Activated CD4-positive, alpha-beta T cell treated with anti-CD3 and anti-CD28 coated beads, Interleukin-2, amount 50 U/mL, for 48 hours (primary cell): ENCODE data around the gene CIZ1.
"Not testable (repeated sequence)": the region's sequence is repeated elsewhere in the genome, so short reads cannot be mapped to it uniquely, and the experiment has no call there.

Experiments used
- DNase-seq, 2 experiments: peaks; one replicate each; pipeline ENCODE4 v3.0.0-alpha.2; 2020

CIZ1 gene

GRCh38 chr9:128144239-128145181 is 46.9 kb downstream of the CIZ1 start:
- no peak for DNase-seq

- DNase-seq: no peak
These were observed 47.7 kb downstream of the CIZ1 start for GRCh38 chr9:128143525-128144238.

DNA sequence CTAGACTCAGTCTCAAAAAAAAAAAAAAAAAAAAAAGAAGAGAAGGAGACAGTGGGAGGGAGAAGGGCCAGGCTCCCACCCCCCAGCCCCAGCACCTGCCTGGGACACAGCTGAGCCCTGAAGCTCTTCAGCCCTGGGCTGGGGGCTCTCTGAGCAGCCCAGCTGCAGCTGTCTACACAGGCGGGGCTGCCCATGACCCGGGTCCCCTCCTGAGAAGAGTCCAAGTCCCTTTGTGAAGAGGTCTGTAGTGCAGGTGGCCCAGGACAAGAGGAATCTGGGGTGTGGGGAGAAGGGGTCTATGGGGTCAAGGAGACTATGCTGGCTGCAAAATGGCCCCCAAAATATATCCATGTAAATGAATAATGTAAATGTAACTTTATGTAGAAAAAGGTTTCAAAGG is 48.8 kb downstream of the CIZ1 start:
- no peak for DNase-seq

DNA sequence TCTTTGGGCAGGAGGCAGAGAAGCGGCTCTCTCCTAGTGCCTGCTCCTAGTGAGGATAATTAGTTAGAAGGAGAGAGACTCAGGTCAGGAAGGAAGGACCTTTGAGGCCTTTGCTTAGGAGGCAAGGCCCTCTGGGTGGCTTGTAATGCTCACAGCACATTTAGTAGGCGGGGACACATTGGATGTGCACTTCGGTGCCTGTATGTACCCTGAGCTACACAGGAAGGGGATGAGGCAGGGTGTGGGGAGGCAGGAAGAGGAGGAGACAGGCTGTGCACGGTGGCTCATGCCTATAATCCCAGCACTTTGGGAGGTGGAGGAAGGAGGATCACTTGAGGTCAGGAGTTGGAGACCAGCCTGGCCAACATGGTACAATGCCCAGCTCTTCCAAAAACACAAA is 49.3 kb downstream of the CIZ1 start:
- DNase-seq: no peak

DNA sequence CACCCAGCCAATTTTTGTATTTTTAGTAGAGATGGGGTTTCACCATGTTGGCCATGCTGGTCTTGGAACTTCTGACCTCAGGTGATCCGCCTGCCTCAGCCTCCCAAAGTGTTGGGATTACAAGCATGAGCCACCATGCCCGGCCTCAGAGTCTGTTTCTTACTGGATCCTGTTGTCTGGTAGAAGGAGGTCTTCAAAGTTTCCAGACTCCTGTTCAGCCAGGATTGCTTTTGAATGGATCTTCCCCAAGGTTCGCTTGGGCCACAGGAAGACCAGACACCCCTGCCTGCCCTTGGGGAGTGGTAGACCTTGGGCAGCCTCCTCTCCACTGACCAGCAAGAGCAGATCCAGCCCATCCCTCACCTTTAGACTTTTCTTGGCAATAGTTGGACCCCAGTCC is 49.8 kb downstream of the CIZ1 start:
- DNase-seq: no peak

- DNase-seq: no peak
These were observed 51.8 kb downstream of the CIZ1 start for GRCh38 chr9:128139621-128140020.

GRCh38 chr9:128138001-128138400 is 53.4 kb downstream of the CIZ1 start:
- DNase-seq: no peak

DNA sequence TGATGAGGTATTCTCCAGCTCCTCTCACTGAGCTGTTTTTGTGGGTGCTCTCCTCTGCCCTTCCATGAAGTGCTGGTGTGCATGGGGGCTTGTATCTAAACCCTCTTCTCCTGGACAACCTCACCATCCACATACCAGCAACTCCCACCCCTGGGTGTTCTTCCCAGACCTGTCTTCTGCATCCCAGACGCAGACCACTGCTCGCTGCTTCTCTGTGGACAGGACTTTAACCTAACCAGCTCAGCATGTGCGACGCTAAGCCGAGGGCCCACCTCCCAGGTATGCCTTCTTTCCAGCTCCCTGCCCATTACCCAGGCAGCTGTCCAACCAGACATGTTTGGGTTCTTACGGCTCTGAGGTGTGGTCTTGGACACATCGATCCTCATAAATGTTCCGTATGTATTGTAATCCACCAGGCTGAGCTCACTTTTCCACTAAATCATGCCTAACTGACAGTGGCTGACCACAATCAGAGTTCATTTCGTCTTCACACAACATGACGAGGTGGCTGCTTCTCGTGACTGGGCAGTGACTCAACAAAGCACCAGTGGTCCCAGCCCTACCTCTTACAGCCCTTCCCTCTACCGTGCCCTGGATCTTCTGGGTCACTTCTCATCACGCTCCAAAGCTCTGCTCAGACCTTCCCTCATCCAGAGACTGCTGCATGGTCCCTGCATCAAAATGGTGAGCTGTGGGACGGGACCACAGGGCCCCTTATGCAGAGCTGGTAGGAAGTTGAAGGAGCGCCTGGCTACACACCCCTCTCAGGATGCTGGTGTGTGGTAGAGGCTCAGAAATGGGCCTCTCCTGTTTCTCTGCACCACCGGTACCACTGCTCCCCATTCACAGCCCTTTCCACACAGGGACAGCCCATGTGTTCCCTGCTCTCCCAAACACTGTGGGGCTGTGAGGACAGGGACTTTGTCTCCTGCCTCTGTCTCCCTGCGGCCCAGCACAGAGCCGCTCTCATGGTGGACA is 54.3 kb downstream of the CIZ1 start:
- DNase-seq: no peak

- not testable (repeated sequence) for DNase-seq
These were observed 55.8 kb downstream of the CIZ1 start for GRCh38 chr9:128135561-128135960.

- DNase-seq: not testable (repeated sequence)
These were observed 59.2 kb downstream of the CIZ1 start for GRCh38 chr9:128132139-128132538.

GRCh38 chr9:128131346-128131745 is 60.0 kb downstream of the CIZ1 start:
- not testable (repeated sequence) for DNase-seq

GRCh38 chr9:128130651-128131050 is 60.7 kb downstream of the CIZ1 start:
- DNase-seq: not testable (repeated sequence)

- peak; percentile 64 to 75 for DNase-seq
These were observed 61.3 kb downstream of the CIZ1 start for GRCh38 chr9:128129976-128130590.

GRCh38 chr9:128128836-128129590 is 62.4 kb downstream of the CIZ1 start:
- DNase-seq: no peak

- peak; percentile 80 to 83 for DNase-seq
These were observed 63.2 kb downstream of the CIZ1 start for GRCh38 chr9:128127990-128128835.

DNA sequence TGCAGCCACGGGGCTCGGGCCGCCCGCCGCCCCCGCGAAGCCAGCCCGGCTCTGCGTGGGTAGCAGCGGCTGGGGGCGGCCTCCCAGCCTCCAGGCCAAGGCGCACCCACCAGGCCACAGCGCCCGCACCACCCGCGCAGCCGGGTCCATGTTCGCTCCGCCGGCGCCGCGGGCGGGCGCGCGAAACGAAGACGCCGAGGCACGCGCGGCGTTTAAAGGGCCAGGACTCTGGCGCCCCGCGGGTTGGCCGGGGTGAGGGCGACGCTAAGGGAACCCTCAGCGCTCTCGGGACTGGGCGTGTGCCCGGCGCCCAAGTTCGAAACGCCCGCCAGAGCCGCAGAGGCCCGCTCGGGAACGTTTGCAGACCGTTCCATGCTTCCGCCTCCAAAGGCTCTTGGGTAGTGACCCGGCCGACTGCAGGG is 63.8 kb downstream of the CIZ1 start, which contains the start of gene PTGES2:
TSS of gene PTGES2 (minus strand) at position 162 of the 422 bp plus-strand sequence. CDS start at position 150, 12 bp downstream.
- peak; percentile 77 to 82 for DNase-seq

GRCh38 chr9:128125580-128126354 is 65.6 kb downstream of the CIZ1 start:
- no peak for DNase-seq

GRCh38 chr9:128124873-128125579 is 66.3 kb downstream of the CIZ1 start:
- peak; percentile 68 to 75 for DNase-seq

DNA sequence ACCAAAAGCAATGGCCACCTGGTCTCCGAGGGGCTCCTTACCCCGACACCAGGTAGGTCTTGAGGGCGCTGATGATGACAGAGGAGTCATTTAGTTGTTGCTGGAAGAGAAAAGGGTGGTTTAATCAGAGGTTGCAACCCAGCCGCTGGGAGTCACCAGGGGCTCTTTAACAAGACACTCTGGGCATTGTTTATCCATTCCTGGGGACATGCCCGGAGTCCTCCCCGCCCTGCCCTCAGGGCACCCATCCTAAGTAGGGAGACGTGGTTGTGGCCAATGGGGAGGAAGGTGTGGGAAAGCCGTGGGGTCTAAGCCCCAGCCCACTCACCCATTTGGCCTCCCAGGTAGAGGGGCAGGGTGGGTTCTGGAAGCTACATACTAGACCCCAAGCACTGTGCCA is 66.9 kb downstream of the CIZ1 start:
- DNase-seq: no peak
